ENCODE measurements around the gene HMGCS1. TPM values are rescaled to one million over a fixed set of nuclear protein-coding genes. Genes with fewer than 3 reads are reported as not detected.

Gene HMGCS1
- total and polyA plus RNA-seq, 2 of the 8 experiments (the other 6 are each of a cell fraction or from before 2014, with no cell fraction given) = 63.6 to 236 TPM

Other genes with a start within 250 kb of the HMGCS1 start
- gene ZNF131, start 192.5 kb downstream of the HMGCS1 start, total RNA-seq (2021; fragmentation: NEBNext Ultra II Directional; extraction: Animal tissue kit (Norgen Biotek cat#: 25700)) = 34.9 and 36.3 TPM in 2 replicates
- 11.7 and 16.1 TPM in 2 replicates for gene ZNF131, start 192.5 kb downstream of the HMGCS1 start, polyA plus RNA-seq (2011; rRNA removed)
- gene NIM1K, start 121.2 kb downstream of the HMGCS1 start, total RNA-seq (2021; fragmentation: NEBNext Ultra II Directional; extraction: Animal tissue kit (Norgen Biotek cat#: 25700)) = not detected in 2 replicates
- not detected in 2 replicates for gene NIM1K, start 121.2 kb downstream of the HMGCS1 start, polyA plus RNA-seq (2011; rRNA removed)
- gene CCL28, start 99.0 kb upstream of the HMGCS1 start, total RNA-seq (2021; fragmentation: NEBNext Ultra II Directional; extraction: Animal tissue kit (Norgen Biotek cat#: 25700)) = not detected in 2 replicates
- gene CCL28, start 99.0 kb upstream of the HMGCS1 start, polyA plus RNA-seq (2011; rRNA removed) = 0.95 and 1.1 TPM in 2 replicates
- gene TMEM267, start 170.5 kb upstream of the HMGCS1 start, total RNA-seq (2021; fragmentation: NEBNext Ultra II Directional; extraction: Animal tissue kit (Norgen Biotek cat#: 25700)) = 6.2 TPM in 2 replicates
- gene TMEM267, start 170.5 kb upstream of the HMGCS1 start, polyA plus RNA-seq (2011; rRNA removed) = 3.0 and 4.8 TPM in 2 replicates
- 8.6 and 11.3 TPM in 2 replicates for gene C5orf34, start 201.7 kb upstream of the HMGCS1 start, total RNA-seq (2021; fragmentation: NEBNext Ultra II Directional; extraction: Animal tissue kit (Norgen Biotek cat#: 25700))
- gene C5orf34, start 201.7 kb upstream of the HMGCS1 start, polyA plus RNA-seq (2011; rRNA removed) = 5.1 and 6.8 TPM in 2 replicates
- gene PAIP1, start 243.7 kb upstream of the HMGCS1 start, total RNA-seq (2021; fragmentation: NEBNext Ultra II Directional; extraction: Animal tissue kit (Norgen Biotek cat#: 25700)) = 80.5 and 89.5 TPM in 2 replicates
- gene PAIP1, start 243.7 kb upstream of the HMGCS1 start, polyA plus RNA-seq (2011; rRNA removed) = 46.0 and 62.9 TPM in 2 replicates

Data from H1 (cell line).